OCI-LY1 (cell line): ENCODE results near the gene TNFRSF6B.

Experiments used
- EZH2 ChIP-seq: fragments of 200-600 bp; sonication (generic), shearing (Covaris generic); IDR thresholded peaks from 2 replicates; pipeline ENCODE4 v1.8.0; 2017; ENCODE audit warnings: borderline replicate concordance, mixed run types, mild to moderate bottlenecking, antibody characterized with exemption, low read length, moderate library complexity, mixed read lengths
- TF ChIP-seq, protein P1 (sequence below): fragments of 200-600 bp; sonication (generic), shearing (Covaris generic); IDR thresholded peaks from 2 replicates; pipeline ENCODE4 v1.5.1; 2017; ENCODE audit warnings: mild to moderate bottlenecking, antibody characterized with exemption, low read length, moderate library complexity, mixed read lengths

DNA sequence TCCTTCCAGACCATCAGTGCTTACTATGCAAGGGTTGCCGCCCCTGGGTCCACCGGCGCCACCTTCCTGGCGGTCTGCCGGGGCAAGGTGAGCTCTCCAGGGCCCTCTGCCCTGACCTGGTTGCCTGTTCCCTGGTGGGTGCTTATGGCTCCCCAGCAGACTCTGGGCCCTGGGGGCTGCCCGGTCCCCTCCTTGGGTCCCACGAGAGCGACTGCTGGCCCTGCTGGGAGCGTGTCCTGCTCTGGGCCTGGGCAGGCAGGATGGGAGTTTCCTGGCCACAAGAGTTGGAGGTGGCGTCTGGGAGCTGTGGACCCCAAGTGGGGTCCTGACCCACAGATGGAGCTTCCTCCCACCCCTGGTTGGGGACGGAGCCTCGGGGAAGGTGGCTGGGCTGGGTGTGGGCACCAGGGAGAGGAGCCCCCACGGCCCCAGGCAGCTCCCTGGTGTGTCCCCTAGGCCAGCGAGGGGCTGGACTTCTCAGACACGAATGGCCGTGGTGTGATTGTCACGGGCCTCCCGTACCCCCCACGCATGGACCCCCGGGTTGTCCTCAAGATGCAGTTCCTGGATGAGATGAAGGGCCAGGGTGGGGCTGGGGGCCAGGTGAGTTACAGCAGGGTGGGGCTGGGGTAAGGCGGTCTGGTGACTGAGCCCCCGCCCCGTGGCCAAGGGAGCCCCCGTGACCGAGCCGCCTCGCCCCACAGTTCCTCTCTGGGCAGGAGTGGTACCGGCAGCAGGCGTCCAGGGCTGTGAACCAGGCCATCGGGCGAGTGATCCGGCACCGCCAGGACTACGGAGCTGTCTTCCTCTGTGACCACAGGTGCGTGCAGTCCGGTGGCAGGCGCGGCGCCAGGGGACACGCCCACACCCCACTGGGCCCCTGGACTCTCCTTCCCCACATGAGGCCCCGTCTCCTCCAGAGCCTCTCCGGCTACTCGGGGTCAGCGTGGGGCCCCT is 7.1 kb upstream of the TNFRSF6B start:
- TF ChIP-seq, protein P1, sequence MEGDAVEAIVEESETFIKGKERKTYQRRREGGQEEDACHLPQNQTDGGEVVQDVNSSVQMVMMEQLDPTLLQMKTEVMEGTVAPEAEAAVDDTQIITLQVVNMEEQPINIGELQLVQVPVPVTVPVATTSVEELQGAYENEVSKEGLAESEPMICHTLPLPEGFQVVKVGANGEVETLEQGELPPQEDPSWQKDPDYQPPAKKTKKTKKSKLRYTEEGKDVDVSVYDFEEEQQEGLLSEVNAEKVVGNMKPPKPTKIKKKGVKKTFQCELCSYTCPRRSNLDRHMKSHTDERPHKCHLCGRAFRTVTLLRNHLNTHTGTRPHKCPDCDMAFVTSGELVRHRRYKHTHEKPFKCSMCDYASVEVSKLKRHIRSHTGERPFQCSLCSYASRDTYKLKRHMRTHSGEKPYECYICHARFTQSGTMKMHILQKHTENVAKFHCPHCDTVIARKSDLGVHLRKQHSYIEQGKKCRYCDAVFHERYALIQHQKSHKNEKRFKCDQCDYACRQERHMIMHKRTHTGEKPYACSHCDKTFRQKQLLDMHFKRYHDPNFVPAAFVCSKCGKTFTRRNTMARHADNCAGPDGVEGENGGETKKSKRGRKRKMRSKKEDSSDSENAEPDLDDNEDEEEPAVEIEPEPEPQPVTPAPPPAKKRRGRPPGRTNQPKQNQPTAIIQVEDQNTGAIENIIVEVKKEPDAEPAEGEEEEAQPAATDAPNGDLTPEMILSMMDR = no peak
- no peak for TF ChIP-seq EZH2
